Endodermal cell (in vitro differentiated cells): ENCODE results near the gene ARHGAP44. TPM values are rescaled to one million over a fixed set of nuclear protein-coding genes. Genes with fewer than 3 reads are reported as not detected.

Experiments
- DNase-seq: peaks from one replicate; pipeline ENCODE4 v3.0.0-alpha.2; 2017
- H3K27ac ChIP-seq: 2 replicates; pipeline ENCODE4 v1.5.1; 2013; ENCODE audit warnings: mild to moderate bottlenecking, low read depth, low read length, moderate library complexity
- H3K27me3 ChIP-seq: 2 replicates; pipeline ENCODE4 v1.6.1; 2013; ENCODE audit warnings: mild to moderate bottlenecking, low read length, moderate library complexity; ENCODE audit not compliant: insufficient read depth, control insufficient read depth, poor library complexity, severe bottlenecking
- H3K36me3 ChIP-seq: 2 replicates; pipeline ENCODE4 v1.7.0; 2013; ENCODE audit warnings: mild to moderate bottlenecking, low read length, moderate library complexity; ENCODE audit not compliant: control insufficient read depth, insufficient read depth
- H3K4me1 ChIP-seq: one replicate; pipeline ENCODE4 v1.7.0; 2013; ENCODE audit warnings: low read length; ENCODE audit not compliant: control insufficient read depth, insufficient read depth
- H3K4me3 ChIP-seq: 2 replicates; pipeline ENCODE4 v1.5.1; 2013; ENCODE audit warnings: mild to moderate bottlenecking, low read length, moderate library complexity
- H3K9ac ChIP-seq: 2 replicates; pipeline ENCODE4 v1.6.1; 2013; ENCODE audit warnings: mild to moderate bottlenecking, low read length, moderate library complexity; ENCODE audit not compliant: poor library complexity, severe bottlenecking; ENCODE audit errors: extremely low read depth
- H3K9me3 ChIP-seq: 2 replicates; pipeline ENCODE4 v1.6.1; 2013; ENCODE audit warnings: mild to moderate bottlenecking, low read length, moderate library complexity; ENCODE audit not compliant: control insufficient read depth
- H3K27ac Mint-ChIP-seq: 2 replicates; pipeline ENCODE4 v1.8.0; 2020; ENCODE audit warnings: mixed read lengths
- H3K27me3 Mint-ChIP-seq: 2 replicates; pipeline ENCODE4 v1.8.0; 2021; ENCODE audit warnings: mild to moderate bottlenecking, mixed read lengths; ENCODE audit not compliant: insufficient read depth
- H3K36me3 Mint-ChIP-seq: 2 replicates; pipeline ENCODE4 v1.8.0; 2020; ENCODE audit warnings: low read depth, mixed read lengths
- H3K4me1 Mint-ChIP-seq: 2 replicates; pipeline ENCODE4 v1.8.0; 2020; ENCODE audit warnings: mixed read lengths
- H3K4me3 Mint-ChIP-seq: 2 replicates; pipeline ENCODE4 v1.8.0; 2020; ENCODE audit warnings: mild to moderate bottlenecking, moderate library complexity, mixed read lengths
- H3K9me3 Mint-ChIP-seq: 2 replicates; pipeline ENCODE4 v1.8.0; 2020; ENCODE audit warnings: mild to moderate bottlenecking, mixed read lengths
- CTCF ChIP-seq: fragments of 200-600 bp; sonication (generic); conservative IDR thresholded peaks from 2 replicates; pipeline ENCODE4 v1.5.0; 2021; ENCODE audit warnings: antibody characterized with exemption, mild to moderate bottlenecking
- WGBS, 2 experiments: methylation state at CpG; one replicate each; pipeline versions ENCODE4 v1.1.5 to v1.1.7; 2013; ENCODE audit warnings: missing lambda C conversion rate in 2 of 2, mixed read lengths in 1 of 2; ENCODE audit not compliant: insufficient coverage in 1 of 2, insufficient read length in 1 of 2; 5-methylcytosine and 5-hydroxymethylcytosine counted together
- total RNA-seq, 2 donors: library from RNA; stranded (reverse); fragmentation: NEBNext Ultra II Directional in 1 of 2; extraction: Animal tissue kit (Norgen Biotek cat#: 25700) in 1 of 2; gene quantifications; 2 replicates in 1 of 2; 3 replicates in 1 of 2; pipeline ENCODE4 v1.2.1, GENCODE V29; 2021

Gene ARHGAP44
- total RNA-seq, 2 donors from 2014 or later, result 14.2 to 21.9 TPM

- H3K27ac Mint-ChIP-seq, result no peak overlapping the region
Measured at GRCh38 chr17:12839042-12839441, 49.7 kb downstream of the ARHGAP44 start.

GRCh38 chr17:12842936-12843335, 53.6 kb downstream of the ARHGAP44 start:
- no peaks in the 10 kb centered on the region for H3K36me3 ChIP-seq
- WGBS, 2 experiments, result 82 to 100% methylated on average over 1 to 3 of the region's 4 CpGs
- H3K4me3 ChIP-seq, result no peak overlapping the region
- H3K27me3 ChIP-seq, result peaks cover 35% of the 10 kb centered on the region
- no peaks in the 10 kb centered on the region for H3K4me1 ChIP-seq
- peaks cover 18% of the 10 kb centered on the region for H3K9me3 ChIP-seq
- Mint-ChIP-seq H3K27ac (no peak overlapping the region), H3K27me3 (peaks cover 39% of the 10 kb centered on the region), H3K4me3 (no peak overlapping the region), H3K9me3 (peaks cover 12% of the 10 kb centered on the region), H3K36me3 (peaks cover 11% of the 10 kb centered on the region), H3K4me1 (peaks cover 5% of the 10 kb centered on the region)
- no peak for DNase-seq
- no peak overlapping the region for H3K9ac ChIP-seq
- H3K27ac ChIP-seq, result no peak overlapping the region
- no peak for TF ChIP-seq CTCF

More at GRCh38 chr17:12839042-12839441, 49.7 kb downstream of the ARHGAP44 start:
- no peaks in the 10 kb centered on the region for H3K4me1 ChIP-seq
- 89 to 90% methylated on average over 2 of the region's 2 CpGs for WGBS, 2 experiments
- H3K36me3 Mint-ChIP-seq, result peaks cover 7% of the 10 kb centered on the region
- H3K36me3 ChIP-seq, result no peaks in the 10 kb centered on the region
- peaks cover 9% of the 10 kb centered on the region for H3K9me3 Mint-ChIP-seq
- H3K4me1 Mint-ChIP-seq, result peaks cover 5% of the 10 kb centered on the region
- DNase-seq, result no peak
- peaks cover 14% of the 10 kb centered on the region for H3K9me3 ChIP-seq
- H3K4me3 Mint-ChIP-seq, result no peak overlapping the region
- H3K4me3 ChIP-seq, result no peak overlapping the region
- no peak overlapping the region for H3K27ac ChIP-seq
- H3K27me3 ChIP-seq, result peaks cover 64% of the 10 kb centered on the region
- TF ChIP-seq CTCF, result no peak
- peaks cover 60% of the 10 kb centered on the region for H3K27me3 Mint-ChIP-seq
- H3K9ac ChIP-seq, result no peak overlapping the region

GRCh38 chr17:12850996-12851395, 61.7 kb downstream of the ARHGAP44 start:
- H3K9me3 Mint-ChIP-seq, result no peaks in the 10 kb centered on the region
- peaks cover 36% of the 10 kb centered on the region for H3K27me3 Mint-ChIP-seq
- peaks cover 14% of the 10 kb centered on the region for H3K4me1 Mint-ChIP-seq
- no peak for TF ChIP-seq CTCF
- 85 to 95% methylated on average over 5 to 9 of the region's 9 CpGs for WGBS, 2 experiments
- Histone ChIP-seq H3K4me1 (no peaks in the 10 kb centered on the region), H3K27ac (no peak overlapping the region), H3K27me3 (peaks cover 16% of the 10 kb centered on the region), H3K9me3 (no peaks in the 10 kb centered on the region), H3K9ac (no peak overlapping the region), H3K36me3 (no peaks in the 10 kb centered on the region), H3K4me3 (no peak overlapping the region)
- no peak overlapping the region for H3K27ac Mint-ChIP-seq
- no peak overlapping the region for H3K4me3 Mint-ChIP-seq
- DNase-seq, result no peak
- peaks cover 2% of the 10 kb centered on the region for H3K36me3 Mint-ChIP-seq
